Skeletal muscle satellite cell (primary cell): ENCODE results near the gene CIROP.

ENCODE experiments used
- H3K27me3 ChIP-seq: 2 replicates; pipeline ENCODE4 v1.7.0; 2013; ENCODE audit warnings: low read length; ENCODE audit not compliant: control insufficient read depth, insufficient read depth
- H3K36me3 ChIP-seq: 2 replicates; pipeline ENCODE4 v1.7.0; 2013; ENCODE audit warnings: mild to moderate bottlenecking, control low read depth, low read length; ENCODE audit not compliant: insufficient read depth
- H3K4me1 ChIP-seq: 2 replicates; pipeline ENCODE4 v1.7.0; 2013; ENCODE audit warnings: low read length; ENCODE audit not compliant: control insufficient read depth, insufficient read depth
- H3K4me2 ChIP-seq: 2 replicates; pipeline ENCODE4 v1.7.0; 2013; ENCODE audit warnings: mild to moderate bottlenecking, low read length
- H3K4me3 ChIP-seq: 2 replicates; pipeline ENCODE4 v1.7.0; 2013; ENCODE audit warnings: low read length
- H3K9ac ChIP-seq: 2 replicates; pipeline ENCODE4 v1.7.0; 2013; ENCODE audit warnings: mild to moderate bottlenecking, low read depth, low read length, moderate library complexity
- H3K9me3 ChIP-seq: replicated peaks from 2 replicates; pipeline ENCODE4 v1.7.0; 2013; ENCODE audit warnings: mild to moderate bottlenecking, control low read depth, low read length

The CIROP gene

DNA sequence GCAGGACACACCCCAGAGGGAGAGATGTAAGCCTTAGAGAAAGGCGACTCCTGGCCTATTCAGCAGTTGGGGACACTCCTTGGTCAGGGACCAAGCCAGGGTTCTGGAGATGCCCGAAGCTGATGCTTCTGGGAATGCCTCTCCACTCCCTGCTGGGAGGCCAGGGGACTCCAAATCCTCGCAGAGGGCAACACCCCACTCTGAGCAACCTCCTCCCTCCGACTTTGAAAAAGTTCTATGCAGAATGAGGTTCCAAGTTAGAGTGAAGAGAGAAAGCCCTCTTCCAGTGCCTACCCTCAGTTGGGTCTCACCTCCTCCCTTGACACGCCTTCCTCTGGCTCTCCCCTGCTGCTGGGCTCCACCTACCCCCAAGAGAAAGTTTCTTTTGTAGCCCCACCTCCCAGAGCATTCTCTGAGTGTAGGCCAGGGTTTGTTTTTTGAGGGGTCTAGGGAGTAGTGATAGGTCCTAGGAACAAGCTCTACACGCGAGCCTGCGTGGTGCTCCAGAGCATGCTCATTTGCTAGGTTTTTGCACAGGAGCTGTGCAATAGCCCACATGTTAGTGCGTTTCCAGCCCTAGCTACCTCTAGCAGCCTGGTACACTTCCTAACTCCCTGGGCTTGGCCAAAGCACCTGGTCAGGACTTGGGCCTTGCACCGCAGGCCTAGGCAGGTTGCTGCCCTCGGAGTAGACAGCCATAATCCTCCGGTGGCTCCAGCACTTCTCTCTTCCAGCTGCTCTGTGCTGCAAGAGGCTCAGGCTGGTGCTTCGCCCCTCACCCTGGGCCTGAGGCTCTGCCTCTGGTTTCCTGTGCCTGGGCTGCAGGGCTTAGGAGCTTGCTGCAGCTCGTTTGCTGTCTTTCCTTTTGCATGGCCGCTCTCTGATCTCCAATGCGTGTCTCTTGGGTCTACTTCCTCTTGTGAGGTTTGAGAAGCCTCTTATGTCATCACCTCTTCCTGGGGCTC lies 14.9 kb upstream of the CIROP start:
- Histone ChIP-seq H3K36me3 (no peaks in the 10 kb centered on the region), H3K4me3 (no peak overlapping the region), H3K4me2 (no peak overlapping the region), H3K27me3 (peaks cover 6% of the 10 kb centered on the region), H3K9me3 (no peaks in the 10 kb centered on the region), H3K4me1 (peaks cover 23% of the 10 kb centered on the region), H3K9ac (no peak overlapping the region)

DNA sequence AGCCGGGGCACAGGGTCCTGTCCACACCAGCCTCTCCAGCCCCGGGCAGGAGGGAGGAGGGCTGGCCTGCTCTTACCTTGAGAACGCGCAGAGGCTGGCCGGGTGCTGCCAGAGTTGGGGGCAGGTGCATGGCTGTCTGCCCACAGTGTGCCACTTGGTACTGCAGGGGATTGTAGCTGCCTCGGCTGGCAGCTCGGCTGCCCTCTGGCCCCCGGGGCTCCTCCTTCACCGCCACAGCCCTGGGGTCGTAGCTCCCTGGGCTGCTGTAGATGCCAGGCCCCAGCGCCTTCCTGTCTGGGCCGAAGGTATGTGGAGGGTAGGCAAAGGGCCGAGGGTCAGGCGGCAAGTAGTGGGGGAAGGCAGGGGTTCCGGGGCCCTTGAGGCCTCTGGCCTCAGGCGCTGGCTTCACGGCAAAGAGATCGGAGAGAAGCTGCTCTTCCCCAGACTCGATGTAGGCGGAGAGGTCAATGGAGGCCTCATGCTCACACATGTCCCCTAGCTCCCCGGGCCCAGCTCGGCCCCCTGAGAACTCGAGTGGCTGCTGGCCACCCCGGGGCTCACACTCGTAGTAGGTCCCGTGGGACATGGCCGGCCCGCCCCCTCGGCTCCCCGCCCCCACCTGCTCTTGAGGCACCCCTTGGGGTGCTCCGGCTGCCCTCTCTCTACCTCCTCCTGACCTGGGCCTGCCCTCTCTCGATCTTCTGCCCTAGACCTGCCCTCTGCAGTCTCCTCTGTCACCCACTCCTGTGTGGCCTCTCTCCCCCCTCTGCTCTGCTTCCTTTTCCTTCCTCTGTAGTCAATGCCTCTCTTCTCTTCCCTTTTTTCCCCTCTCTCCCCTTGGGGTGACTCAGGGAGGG lies 13.9 kb upstream of the CIROP start, which contains the start of gene CEBPE:
TSS of gene CEBPE (minus strand) at position 750 of the 857 bp plus-strand sequence. CDS start at position 586, 164 bp downstream.
- Histone ChIP-seq H3K27me3 (peaks cover 6% of the 10 kb centered on the region), H3K9ac (no peak within 1 kb of the TSS), H3K4me3 (no peak within 1 kb of the TSS), H3K4me2 (no peak within 1 kb of the TSS), H3K9me3 (no peaks in the 10 kb centered on the region), H3K4me1 (peaks cover 32% of the 10 kb centered on the region), H3K36me3 (no peaks in the 10 kb centered on the region)

DNA sequence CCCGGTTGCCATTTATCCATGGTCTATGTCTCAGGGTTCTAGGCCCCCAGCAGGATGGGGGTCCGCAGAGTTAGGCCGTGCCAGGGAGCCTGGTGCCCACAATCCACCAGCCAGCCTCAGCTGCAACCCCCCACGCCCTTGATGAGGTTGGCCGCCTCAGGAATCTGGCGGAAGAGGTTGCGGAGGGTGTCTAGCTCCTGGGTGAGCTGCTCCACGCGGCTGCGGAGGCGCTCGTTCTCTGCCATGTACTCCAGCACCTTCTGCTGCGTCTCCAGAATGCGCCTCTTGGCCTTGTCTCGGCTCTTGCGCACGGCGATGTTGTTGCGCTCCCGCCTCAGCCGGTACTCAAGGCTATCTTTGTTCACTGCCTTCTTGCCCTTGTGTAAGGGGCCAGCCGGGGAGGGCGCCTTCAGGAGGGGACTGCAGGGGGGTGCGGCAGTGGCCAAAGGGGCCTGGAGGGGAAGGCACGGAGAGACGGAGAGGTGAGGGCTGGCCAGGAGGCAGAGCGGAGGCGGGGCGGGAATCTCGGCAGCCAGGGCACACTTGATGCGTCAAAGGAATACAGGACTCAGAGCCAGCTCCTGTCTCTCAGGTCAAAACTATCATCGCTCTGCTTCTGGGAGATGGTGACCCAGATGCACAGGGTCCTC lies 12.7 kb upstream of the CIROP start:
- no peak overlapping the region for H3K4me3 ChIP-seq
- H3K9me3 ChIP-seq, result no peaks in the 10 kb centered on the region
- H3K4me2 ChIP-seq, result no peak overlapping the region
- peaks cover 39% of the 10 kb centered on the region for H3K4me1 ChIP-seq
- H3K9ac ChIP-seq, result no peak overlapping the region
- H3K36me3 ChIP-seq, result no peaks in the 10 kb centered on the region
- peaks cover 3% of the 10 kb centered on the region for H3K27me3 ChIP-seq

DNA sequence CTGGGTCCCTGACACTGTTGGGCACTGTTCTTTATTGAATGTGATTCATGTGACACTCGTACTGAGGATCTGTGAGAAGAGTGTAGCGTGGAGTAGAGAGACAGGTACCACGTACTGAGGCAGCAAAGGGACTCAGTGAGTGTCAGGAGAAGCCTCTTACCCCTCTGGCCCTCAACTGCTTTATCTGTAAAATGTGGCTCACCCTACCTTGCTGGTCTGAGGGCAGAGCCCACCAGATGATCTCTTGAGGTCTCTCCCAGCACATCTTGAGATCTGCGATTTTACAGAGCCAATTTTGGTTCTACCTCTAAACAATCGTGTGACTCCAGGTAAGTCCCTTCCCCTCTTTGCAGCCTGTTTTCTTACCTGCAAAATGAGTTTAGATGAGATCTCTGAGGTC lies 11.1 kb upstream of the CIROP start:
- Histone ChIP-seq H3K4me3 (no peak overlapping the region), H3K4me2 (no peak overlapping the region), H3K4me1 (peaks cover 29% of the 10 kb centered on the region), H3K9me3 (no peaks in the 10 kb centered on the region), H3K36me3 (no peaks in the 10 kb centered on the region), H3K27me3 (peaks cover 12% of the 10 kb centered on the region), H3K9ac (peak overlapping the region; percentile 68)

DNA sequence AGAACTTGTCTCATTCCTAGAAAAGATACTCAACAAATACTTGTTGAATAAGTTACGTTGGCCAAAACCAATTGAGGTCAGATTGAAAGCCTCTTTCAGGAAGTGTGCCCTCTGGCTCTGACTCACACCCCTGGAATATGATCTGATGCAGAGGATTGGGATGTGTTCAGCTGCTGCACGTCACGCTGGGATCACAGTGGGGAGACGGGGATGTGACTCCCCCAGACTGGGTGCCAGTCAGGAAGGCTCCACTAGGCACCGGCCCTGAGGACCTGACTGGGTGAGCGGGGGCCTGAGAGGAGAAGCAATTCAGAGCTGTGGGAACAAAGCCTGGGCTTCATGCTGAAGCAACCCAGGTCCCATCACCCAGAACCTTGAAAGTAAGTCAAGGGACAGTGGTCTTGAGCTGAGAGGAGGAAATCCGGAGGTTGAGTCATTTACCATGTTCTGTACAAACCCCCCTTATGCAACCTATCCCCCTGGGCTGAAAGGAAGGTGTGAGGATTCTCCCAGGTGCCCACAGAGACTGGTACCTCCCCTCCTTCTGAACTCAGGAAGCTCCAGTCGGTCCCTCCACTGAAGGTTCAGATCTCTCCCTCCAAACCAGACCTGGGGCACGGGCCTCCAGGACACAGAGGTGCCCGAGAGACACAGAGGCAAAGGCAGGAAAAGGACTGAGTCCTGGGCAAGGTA lies 10.4 kb upstream of the CIROP start:
- peaks cover 15% of the 10 kb centered on the region for H3K27me3 ChIP-seq
- H3K36me3 ChIP-seq, result no peaks in the 10 kb centered on the region
- peaks cover 28% of the 10 kb centered on the region for H3K4me1 ChIP-seq
- H3K4me2 ChIP-seq, result peak overlapping the region; percentile 59
- no peaks in the 10 kb centered on the region for H3K9me3 ChIP-seq
- H3K4me3 ChIP-seq, result peak overlapping the region; percentile 18
- peak overlapping the region; percentile 68 for H3K9ac ChIP-seq

DNA sequence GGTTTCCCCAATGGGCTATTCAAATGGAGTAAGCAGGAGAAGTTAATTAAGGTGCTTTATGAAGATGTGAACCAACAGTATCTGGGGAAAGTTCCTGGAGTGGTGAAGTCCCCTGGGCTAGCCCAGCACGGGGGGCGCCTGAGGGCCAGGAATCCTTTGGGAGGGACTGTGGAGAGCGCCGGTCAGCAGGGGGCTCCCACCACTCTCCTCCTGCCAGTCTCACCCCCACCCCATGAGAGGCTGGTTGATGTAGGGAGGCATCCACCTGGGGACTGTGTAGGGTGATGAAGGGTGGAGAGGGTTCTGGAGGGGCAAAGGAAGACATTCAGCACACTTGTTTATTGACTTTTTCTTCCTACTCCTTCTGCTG lies 9.9 kb upstream of the CIROP start:
- H3K9me3 ChIP-seq, result no peaks in the 10 kb centered on the region
- H3K9ac ChIP-seq, result peak overlapping the region; percentile 40
- peak overlapping the region; percentile 8 for H3K4me3 ChIP-seq

DNA sequence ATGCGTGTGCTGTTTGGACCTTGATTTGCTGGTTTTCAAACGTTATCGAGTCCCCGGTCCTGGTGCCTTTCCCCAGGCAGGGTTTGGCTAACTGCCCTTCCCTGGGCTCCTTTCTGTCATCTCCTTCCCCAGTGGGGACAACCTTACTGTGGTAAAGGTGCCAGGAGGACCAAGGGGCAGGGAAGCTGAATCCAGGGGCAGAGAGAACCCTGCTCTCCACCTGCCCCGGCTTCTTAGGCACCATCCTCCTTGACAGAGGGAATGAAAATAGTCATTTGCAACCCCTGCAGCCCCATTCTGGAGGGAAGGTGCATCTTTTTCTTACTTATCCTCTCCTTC lies 9.3 kb upstream of the CIROP start:
- no peaks in the 10 kb centered on the region for H3K9me3 ChIP-seq
- peaks cover 28% of the 10 kb centered on the region for H3K4me1 ChIP-seq
- H3K9ac ChIP-seq, result no peak overlapping the region
- H3K4me3 ChIP-seq, result no peak overlapping the region
- H3K27me3 ChIP-seq, result peaks cover 15% of the 10 kb centered on the region
- H3K4me2 ChIP-seq, result no peak overlapping the region
- H3K36me3 ChIP-seq, result no peaks in the 10 kb centered on the region

More for the DNA sequence above, 9.9 kb upstream of the CIROP start:
- Histone ChIP-seq H3K27me3 (peaks cover 15% of the 10 kb centered on the region), H3K36me3 (no peaks in the 10 kb centered on the region), H3K4me1 (peaks cover 28% of the 10 kb centered on the region), H3K4me2 (peak overlapping the region; percentile 59)

DNA sequence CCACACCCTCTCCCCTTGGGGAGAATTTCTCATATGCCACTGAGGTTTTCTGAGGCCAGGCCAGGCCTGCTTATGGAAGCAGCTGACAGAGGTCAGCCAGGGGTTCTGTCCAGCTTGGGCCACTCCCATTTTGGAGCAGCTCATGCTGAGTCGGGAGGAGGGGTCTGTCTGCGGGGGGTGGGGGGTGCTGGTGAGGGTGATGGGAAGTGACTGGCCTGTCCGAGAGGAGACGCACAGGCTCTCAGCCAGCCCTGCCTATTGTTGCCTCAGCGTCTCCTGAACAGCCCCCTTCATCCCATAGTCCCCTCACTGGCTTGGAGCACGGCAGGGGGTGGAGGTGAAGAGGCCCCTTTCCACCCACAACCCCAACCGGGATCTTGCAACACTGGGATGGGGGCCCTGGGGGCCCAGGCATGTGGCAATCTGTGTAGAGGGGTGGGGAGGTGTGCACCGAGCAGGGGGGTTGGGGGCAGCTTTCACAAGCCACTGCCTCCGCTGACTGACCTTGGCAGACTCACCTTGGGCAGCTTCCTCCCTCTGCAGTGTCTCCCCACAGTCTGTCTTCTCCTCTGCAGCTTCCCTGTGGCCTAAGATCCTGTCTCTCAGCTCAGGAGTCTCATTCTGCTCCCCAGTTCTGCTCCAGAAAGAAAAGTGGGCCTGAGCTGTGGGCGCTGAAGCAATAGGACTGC lies 8.8 kb upstream of the CIROP start:
- no peak overlapping the region for H3K4me3 ChIP-seq

DNA sequence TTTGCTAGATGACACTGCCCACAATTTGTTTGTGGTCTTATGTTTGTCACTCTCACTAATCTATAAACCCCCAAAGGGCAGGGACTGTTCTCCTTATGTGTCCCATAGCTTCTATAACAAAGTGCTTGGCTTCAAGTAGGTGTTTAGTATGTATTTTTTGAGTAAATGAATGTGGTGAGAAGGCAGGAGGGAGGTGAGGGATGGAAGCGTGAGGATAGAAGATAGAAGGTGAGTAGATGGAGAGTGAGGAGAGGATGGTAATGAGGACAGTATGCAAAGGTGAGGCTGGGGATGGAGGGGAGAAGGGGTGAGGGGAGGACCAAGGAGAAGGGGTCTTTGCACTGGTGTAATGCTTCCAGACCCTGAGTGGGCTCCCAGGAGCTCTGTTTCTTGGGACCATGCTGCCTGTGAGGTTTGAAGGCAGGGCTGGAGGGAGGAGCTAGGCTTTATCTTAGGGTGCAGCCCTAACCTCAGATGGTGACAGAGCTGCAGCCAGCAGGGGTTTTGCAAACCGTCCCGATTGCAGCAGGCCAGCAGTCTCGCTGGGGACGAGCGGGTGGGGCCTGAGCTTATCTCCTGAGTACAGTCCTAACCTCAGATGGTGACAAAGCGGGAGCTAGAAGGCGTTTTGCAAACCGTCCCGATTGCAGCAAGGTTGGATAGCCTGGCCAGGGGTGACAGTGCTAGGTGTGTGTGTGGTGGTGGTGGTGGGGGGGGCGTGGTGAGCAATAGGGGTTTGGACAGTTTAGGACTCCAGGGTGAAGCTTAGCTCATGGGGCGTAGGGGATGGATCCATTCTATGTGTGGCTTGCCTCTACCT lies 7.8 kb upstream of the CIROP start:
- Histone ChIP-seq H3K9me3 (no peaks in the 10 kb centered on the region), H3K4me2 (no peak overlapping the region), H3K9ac (no peak overlapping the region), H3K4me1 (peaks cover 28% of the 10 kb centered on the region), H3K36me3 (no peaks in the 10 kb centered on the region), H3K4me3 (no peak overlapping the region), H3K27me3 (peaks cover 15% of the 10 kb centered on the region)

More for the DNA sequence above, 8.8 kb upstream of the CIROP start:
- H3K36me3 ChIP-seq, result no peaks in the 10 kb centered on the region
- H3K9me3 ChIP-seq, result no peaks in the 10 kb centered on the region
- no peak overlapping the region for H3K4me2 ChIP-seq
- no peak overlapping the region for H3K9ac ChIP-seq
- peaks cover 15% of the 10 kb centered on the region for H3K27me3 ChIP-seq
- peaks cover 28% of the 10 kb centered on the region for H3K4me1 ChIP-seq
